Activated CD8-positive, alpha-beta memory T cell treated with anti-CD3 and anti-CD28 coated beads for 36 hours (primary cell): ENCODE measurements around the gene MESP1. TPM values are rescaled to one million over a fixed set of nuclear protein-coding genes. Genes with fewer than 3 reads are reported as not detected.

ENCODE experiments used
- CTCF ChIA-PET: fragments of 350-600 bp; sonication (Branson Sonifier 250); formaldehyde crosslinking; loops from one replicate; lab custom pipeline; 2021; ENCODE audit warnings: antibody characterized with exemption; lab: Charles Lee
- POLR2A ChIA-PET: fragments of 350-600 bp; sonication (Branson Sonifier 250); formaldehyde crosslinking; loops from one replicate; lab custom pipeline; 2021; ENCODE audit warnings: antibody characterized with exemption; lab: Charles Lee
- total RNA-seq, 2 experiments: library from RNA; stranded (reverse); gene quantifications; one replicate each; pipeline ENCODE4 v1.2.3, GENCODE V29; 2021

The MESP1 gene
- total RNA-seq, 2 experiments from 2014 or later: 7.3 to 9.1 TPM

DNA sequence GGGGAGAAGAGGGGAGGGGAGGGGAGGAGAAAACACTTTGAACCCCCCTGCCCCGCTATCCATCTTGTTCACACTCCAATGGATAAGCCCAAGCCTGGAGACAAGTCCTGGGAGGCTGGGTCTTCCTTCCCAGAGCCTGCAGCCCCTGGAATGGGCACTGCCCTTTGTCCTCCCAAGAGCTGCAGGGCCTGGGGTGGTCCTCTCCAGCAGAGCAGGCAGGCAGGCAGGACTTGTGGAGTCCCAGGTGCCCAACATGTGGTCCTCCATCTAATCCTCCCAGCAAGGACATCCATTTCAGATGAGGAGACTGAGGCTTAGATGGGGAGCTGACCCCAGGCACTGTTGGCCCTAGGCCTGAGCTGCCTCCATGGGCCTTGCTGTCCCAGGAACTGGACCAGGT, 14.6 kb upstream of the MESP1 start:
- CTCF ChIA-PET: interaction anchor here (0.6 to 0.7 kb wide), 2 partner anchors 116 to 156 kb away, joined by 3 to 4 read pairs; no protein-coding TSS in a partner anchor
- POLR2A ChIA-PET: no interaction called here

- CTCF ChIA-PET: interaction anchor here (0.9 to 4.1 kb wide), 7 partner anchors 10 to 341 kb away, joined by 3 to 19 read pairs (median 3); partner anchors contain the start of genes IDH2 and MESP1
- POLR2A ChIA-PET: no interaction called here
These were observed 10.9 kb upstream of the MESP1 start for GRCh38 chr15:89761929-89762328.

GRCh38 chr15:89761009-89761831, 10.2 kb upstream of the MESP1 start:
- CTCF ChIA-PET: interaction anchor here (0.6 to 4.1 kb wide), 11 partner anchors 9 to 341 kb away, joined by 3 to 19 read pairs (median 3); partner anchors contain the start of genes IDH2 and MESP1
- POLR2A ChIA-PET: interaction anchor here (1.1 kb wide), 1 partner anchor 11 kb away, joined by 3 read pairs; no protein-coding TSS in a partner anchor

DNA sequence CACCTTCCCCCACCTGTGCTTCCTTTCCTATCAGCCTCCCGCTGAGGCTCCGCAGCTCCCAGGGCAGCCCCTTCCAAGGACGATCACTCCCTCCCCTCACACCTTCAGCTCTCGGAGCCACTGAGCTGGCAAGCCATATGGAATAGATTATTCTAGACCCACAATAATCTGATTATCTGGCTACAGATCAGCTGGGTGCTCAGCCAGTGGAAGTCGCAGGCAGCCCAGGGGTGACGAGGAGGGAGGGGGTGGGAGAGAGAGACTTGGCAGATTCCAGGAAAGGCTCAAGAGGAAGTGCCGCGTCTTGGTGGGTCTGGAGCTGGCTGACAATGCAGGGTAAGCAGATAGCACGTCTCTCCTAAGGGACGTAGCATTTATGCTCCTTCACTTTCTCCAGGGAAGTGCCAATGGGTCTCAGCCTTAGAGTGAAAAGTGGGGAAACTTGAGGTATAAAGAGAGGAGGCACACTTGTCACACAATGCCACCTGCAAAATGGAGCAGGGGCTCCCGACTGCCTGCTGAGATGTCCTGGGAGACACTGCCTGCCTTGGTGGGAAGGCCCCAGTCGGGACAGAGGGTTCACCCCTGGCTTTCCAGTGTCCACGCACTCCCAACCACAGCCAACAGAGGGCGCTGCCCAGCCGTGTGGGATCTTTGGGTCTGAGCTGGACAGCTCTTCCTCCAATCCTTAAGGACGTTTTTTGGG, 9.4 kb upstream of the MESP1 start:
- ChIA-PET POLR2A (interaction anchor here (0.6 to 1.1 kb wide), 2 partner anchors 11 to 22 kb away, joined by 3 to 7 read pairs; no protein-coding TSS in a partner anchor), CTCF (interaction anchor here (0.6 to 4.1 kb wide), 11 partner anchors 9 to 342 kb away, joined by 3 to 19 read pairs (median 3); partner anchors contain the start of genes IDH2 and MESP1)

- POLR2A ChIA-PET: interaction anchor here (0.6 kb wide), 1 partner anchor 22 kb away, joined by 7 read pairs; no protein-coding TSS in a partner anchor
- CTCF ChIA-PET: interaction anchor here (0.5 to 4.1 kb wide), 6 partner anchors 13 to 309 kb away, joined by 3 to 19 read pairs (median 4); no protein-coding TSS in a partner anchor
These were observed 8.8 kb upstream of the MESP1 start for GRCh38 chr15:89759835-89760234.

- ChIA-PET POLR2A (no interaction called here), CTCF (interaction anchor here (0.5 to 4.1 kb wide), 3 partner anchors 85 to 139 kb away, joined by 3 to 19 read pairs (median 6); no protein-coding TSS in a partner anchor)
These were observed 7.9 kb upstream of the MESP1 start for GRCh38 chr15:89758981-89759380.

DNA sequence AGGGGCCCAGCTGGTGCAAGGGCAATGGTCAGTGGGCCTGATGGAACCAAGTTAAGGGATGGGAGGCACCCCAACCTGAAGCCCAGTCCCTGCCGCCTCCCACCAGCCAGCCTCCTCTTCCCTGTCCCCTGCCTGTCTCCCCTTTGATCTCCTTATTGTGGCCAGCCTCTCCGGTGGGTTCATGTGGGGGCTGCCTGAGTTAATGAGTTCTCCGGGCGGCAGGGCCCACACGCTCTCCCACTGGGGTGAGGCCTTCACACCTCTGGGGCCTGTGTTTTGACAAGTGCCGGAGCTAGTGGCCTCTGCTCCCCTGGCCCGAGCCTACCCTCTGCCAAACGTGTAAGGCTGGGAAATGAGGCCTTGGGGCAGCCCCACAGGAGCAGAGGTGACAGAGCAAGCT, 7.2 kb upstream of the MESP1 start:
- CTCF ChIA-PET: interaction anchor here (2.3 kb wide), 1 partner anchor 116 kb away, joined by 7 read pairs; no protein-coding TSS in a partner anchor

DNA sequence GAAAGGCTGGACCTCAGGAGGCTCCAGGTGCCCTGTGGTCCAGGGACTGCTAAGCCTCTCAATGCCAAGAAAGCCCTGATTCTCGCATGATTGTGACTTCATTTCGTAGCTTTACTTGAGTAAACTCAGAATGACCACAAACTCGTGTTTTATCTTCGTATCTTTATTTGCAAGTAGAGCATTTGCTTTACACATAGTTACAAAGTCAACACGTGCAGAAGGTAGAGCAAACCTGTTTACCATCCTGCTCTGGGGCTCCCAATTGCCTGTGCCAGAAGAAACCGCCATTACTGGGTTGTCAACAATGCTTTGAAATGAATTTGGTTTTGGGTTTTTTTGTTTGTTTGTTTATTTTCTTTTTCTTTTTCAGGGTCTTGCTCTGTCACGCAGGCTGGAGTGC, 5.8 kb upstream of the MESP1 start:
- POLR2A ChIA-PET: interaction anchor here (0.7 kb wide), 1 partner anchor 118 kb away, joined by 6 read pairs; no protein-coding TSS in a partner anchor
- CTCF ChIA-PET: interaction anchor here (2.3 kb wide), 1 partner anchor 117 kb away, joined by 7 read pairs; no protein-coding TSS in a partner anchor

More for the DNA sequence above, 7.2 kb upstream of the MESP1 start:
- POLR2A ChIA-PET: no interaction called here

DNA sequence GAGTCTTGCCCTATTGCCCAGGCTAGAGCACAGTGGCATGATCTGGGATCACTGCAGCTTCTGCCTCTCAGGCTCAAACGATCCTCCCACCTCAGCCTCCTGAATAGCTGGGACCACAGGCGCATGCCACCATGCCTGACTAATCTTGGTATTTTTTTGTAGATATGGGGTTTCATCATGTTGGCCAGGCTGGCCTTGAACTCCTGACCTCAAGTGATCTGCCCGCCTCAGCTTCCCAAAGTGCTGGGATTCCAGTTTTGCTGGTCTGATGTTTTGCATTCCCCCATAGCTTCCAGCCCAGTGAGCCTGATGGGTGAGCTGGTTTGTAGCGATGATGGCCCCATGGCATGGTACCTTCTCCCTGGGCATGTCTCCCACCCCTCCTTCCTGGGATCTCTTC, 4.7 kb upstream of the MESP1 start:
- ChIA-PET CTCF (no interaction called here), POLR2A (no interaction called here)

GRCh38 chr15:89754361-89755154, 3.5 kb upstream of the MESP1 start:
- POLR2A ChIA-PET: no interaction called here
- CTCF ChIA-PET: interaction anchor here (0.7 kb wide), 1 partner anchor 1291 kb away, joined by 5 read pairs; no protein-coding TSS in a partner anchor

DNA sequence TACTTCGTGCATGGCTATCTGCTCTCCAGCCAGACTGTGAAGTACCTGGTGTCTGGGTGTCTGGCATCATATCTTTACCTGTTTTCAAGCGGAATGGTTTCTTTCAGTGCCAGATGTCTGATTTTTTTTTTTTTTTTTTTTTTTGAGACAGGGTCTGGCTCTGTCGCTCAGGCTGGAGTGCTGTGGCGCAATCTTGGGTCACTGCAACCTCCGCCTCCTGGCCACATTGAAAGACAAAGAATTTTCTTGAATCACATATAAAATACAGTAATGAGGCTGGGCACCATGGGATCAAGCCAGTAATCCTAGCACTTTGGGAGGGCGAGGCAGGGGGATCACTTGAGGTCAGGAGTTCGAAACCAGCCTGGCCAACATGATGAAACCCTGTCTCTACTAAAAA, 2.8 kb upstream of the MESP1 start:
- CTCF ChIA-PET: interaction anchor here (0.7 kb wide), 1 partner anchor 1290 kb away, joined by 5 read pairs; no protein-coding TSS in a partner anchor
- POLR2A ChIA-PET: no interaction called here

- POLR2A ChIA-PET: no interaction called here
- CTCF ChIA-PET: interaction anchor here (1.7 kb wide), 1 partner anchor 9 kb away, joined by 7 read pairs; no protein-coding TSS in a partner anchor
These were observed 699 bp upstream of the MESP1 start for GRCh38 chr15:89751748-89752147.

DNA sequence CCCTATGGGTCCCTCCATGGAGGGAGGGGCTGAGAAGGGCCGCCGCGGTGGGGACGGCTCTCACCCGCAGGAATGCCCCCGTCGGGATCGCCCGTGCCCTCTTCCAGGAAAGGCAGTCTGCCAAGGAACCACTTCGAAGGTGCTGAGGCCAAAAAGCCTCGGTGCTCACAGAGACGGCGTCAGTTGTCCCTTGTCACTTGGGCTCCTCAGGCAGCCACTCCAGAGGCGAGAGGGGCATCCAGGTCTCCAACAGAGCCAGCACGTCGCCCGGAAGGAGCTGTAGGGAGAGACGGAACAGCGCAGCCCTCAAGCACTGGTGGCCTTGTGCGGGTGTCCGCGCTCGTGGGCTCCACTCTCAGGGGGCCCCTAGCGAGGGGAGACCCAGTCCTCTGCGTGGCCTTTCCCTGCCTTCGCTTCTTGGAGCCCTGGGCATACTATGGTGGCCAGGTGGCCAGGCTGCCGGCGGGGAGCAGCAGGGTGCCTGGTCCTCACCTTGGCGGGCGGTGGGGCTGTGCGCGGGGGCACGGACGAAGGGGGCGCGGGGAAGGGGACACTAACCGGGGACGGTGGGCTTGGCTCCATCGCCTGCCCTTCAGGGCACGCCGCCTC, 994 bp downstream of the MESP1 start:
- POLR2A ChIA-PET: interaction anchor here (1.3 kb wide), 1 partner anchor 11 kb away, joined by 3 read pairs; no protein-coding TSS in a partner anchor

DNA sequence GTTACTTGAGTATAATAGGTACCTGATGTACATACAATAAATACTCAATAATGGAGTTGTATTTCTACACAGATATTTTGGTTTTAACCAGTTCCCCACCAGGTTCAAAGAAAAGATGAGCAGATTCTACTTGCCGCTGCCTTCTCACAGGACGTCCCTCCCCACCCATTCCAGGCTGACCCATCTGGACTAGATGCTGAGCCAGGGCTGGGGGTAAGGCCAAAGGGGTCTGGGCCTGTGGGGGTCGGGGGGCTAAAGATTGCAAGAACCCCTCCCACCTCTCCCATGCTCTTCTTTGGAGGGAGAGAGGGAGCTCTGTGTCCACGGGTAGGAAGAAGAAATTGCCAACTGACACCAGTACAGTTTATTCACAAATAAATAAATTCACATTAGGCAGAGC, 1.5 kb downstream of the MESP1 start:
- POLR2A ChIA-PET: interaction anchor here (1.3 kb wide), 1 partner anchor 11 kb away, joined by 3 read pairs; no protein-coding TSS in a partner anchor
- CTCF ChIA-PET: no interaction called here

More for the DNA sequence above, 994 bp downstream of the MESP1 start:
- CTCF ChIA-PET: interaction anchor here (1.0 to 1.6 kb wide), 3 partner anchors 10 to 144 kb away, joined by 3 to 5 read pairs (median 3); partner anchors contain the start of gene AP3S2

GRCh38 chr15:89749054-89749453, 2.0 kb downstream of the MESP1 start:
- ChIA-PET POLR2A (interaction anchor here (1.3 kb wide), 1 partner anchor 12 kb away, joined by 3 read pairs; no protein-coding TSS in a partner anchor), CTCF (no interaction called here)

DNA sequence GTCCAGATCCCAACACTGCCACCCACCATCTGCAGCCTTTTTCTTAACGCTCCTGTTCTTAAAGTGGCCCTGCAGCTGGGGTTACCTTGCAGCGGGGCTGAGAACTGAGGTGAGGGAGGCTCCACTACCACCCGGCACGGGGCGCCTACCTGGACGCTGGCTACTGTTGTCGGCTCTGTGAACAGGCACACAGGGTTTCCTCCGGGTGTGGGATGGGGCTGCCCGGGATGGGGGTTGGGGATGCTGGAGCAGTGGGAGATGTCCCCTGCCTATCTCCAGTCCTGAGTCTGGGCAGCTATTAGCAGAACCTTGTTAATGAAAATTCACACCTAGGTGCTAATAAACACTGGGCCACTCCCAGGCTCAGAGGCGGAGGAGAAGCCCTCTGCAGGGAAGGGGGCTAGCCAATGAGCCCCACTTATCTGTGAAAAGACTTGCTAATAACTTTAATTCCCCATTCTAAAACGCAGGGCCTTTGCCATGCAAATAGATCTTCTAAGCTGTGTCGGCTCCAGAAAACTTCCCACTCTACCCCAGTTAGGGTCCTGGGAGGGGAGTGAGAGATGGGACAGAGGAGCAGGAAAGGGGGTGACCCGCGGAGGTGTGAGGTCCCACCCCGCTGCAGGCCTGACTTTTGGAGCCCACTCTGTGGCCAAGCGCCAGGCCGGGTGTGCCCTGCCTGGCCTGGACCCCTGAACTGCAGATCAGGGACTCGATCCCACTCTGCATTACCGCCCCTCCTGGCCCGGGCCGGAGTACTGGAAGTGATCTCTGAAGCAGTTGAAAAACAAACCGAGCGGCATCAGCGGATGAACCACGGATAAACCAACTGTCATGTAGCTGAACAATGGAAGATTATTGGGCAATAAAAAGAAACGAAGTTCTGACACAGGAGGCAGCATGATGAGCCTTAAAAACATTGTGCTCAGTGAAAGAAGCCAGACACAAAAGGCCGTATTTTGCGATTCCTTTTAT, 3.1 kb downstream of the MESP1 start:
- ChIA-PET CTCF (interaction anchor here (0.9 kb wide), 1 partner anchor 14 kb away, joined by 3 read pairs; no protein-coding TSS in a partner anchor), POLR2A (no interaction called here)
